Large intestine (tissue), 3 donors: ENCODE data around the gene HGS. TPM values are rescaled to one million over a fixed set of nuclear protein-coding genes. Genes with fewer than 3 reads are reported as not detected.
A peak's percentile ranks its signal among the peaks of the same experiment; 100 is the strongest.

Experiments
- DNase-seq, 2 donors: peaks; one replicate each; pipeline versions ENCODE4 v3.0.0 to v3.0.0-alpha.2; 2013
- H3K27ac ChIP-seq: one replicate; pipeline ENCODE4 v1.5.1; 2013; ENCODE audit warnings: low read length
- H3K27me3 ChIP-seq: 2 replicates; pipeline ENCODE4 v1.6.1; 2013; ENCODE audit warnings: low read length; ENCODE audit not compliant: control insufficient read depth, insufficient read depth
- H3K36me3 ChIP-seq: 2 replicates; pipeline ENCODE4 v1.6.1; 2013; ENCODE audit warnings: low read length; ENCODE audit not compliant: control insufficient read depth, insufficient read depth
- H3K4me1 ChIP-seq: one replicate; pipeline ENCODE4 v1.6.1; 2013; ENCODE audit warnings: low read length; ENCODE audit not compliant: control insufficient read depth, insufficient read depth
- H3K4me3 ChIP-seq: one replicate; pipeline ENCODE4 v1.5.1; 2013; ENCODE audit warnings: low read length
- H3K9me3 ChIP-seq: one replicate; pipeline ENCODE4 v1.6.1; 2013; ENCODE audit warnings: mild to moderate bottlenecking, low read depth, low read length, moderate library complexity; ENCODE audit not compliant: control insufficient read depth
- WGBS: methylation state at CpG from one replicate; pipeline ENCODE4 v1.1.5; 2013; ENCODE audit warnings: low lambda C conversion rate; ENCODE audit not compliant: insufficient coverage; 5-methylcytosine and 5-hydroxymethylcytosine counted together
- polyA plus RNA-seq: library from polyadenylated mRNA; unstranded; fragments of 120-200 nt; gene quantifications from one replicate; pipeline ENCODE4 v1.2.1, GENCODE V29; 2013

Gene HGS
- polyA plus RNA-seq, 1 donor, result 84.8 TPM

- Histone ChIP-seq H3K4me3 (peak overlapping the region; percentile 58), H3K4me1 (peaks cover 38% of the 10 kb centered on the region), H3K27me3 (peaks cover 5% of the 10 kb centered on the region), H3K27ac (peak overlapping the region; percentile 50), H3K9me3 (no peaks in the 10 kb centered on the region), H3K36me3 (peaks cover 25% of the 10 kb centered on the region)
- no peak for DNase-seq
- no CpG with 5 or more reads among the region's 41 CpGs for WGBS
Observed at GRCh38 chr17:81712468-81713003, 28.7 kb downstream of the HGS start.

GRCh38 chr17:81713004-81713555 lies 29.3 kb downstream of the HGS start:
- Histone ChIP-seq H3K27me3 (peaks cover 5% of the 10 kb centered on the region), H3K9me3 (no peaks in the 10 kb centered on the region), H3K36me3 (peaks cover 20% of the 10 kb centered on the region), H3K27ac (peak overlapping the region; percentile 50), H3K4me3 (peak overlapping the region; percentile 58), H3K4me1 (peaks cover 38% of the 10 kb centered on the region)
- no peak for DNase-seq
- no CpG with 5 or more reads among the region's 18 CpGs for WGBS

- H3K9me3 ChIP-seq, result no peaks in the 10 kb centered on the region
- peaks cover 5% of the 10 kb centered on the region for H3K27me3 ChIP-seq
- WGBS, result no CpG with 5 or more reads among the region's 36 CpGs
- DNase-seq, result peak; percentile 47 to 64
- peak overlapping the region; percentile 50 for H3K27ac ChIP-seq
- peaks cover 38% of the 10 kb centered on the region for H3K4me1 ChIP-seq
- H3K36me3 ChIP-seq, result peaks cover 20% of the 10 kb centered on the region
- H3K4me3 ChIP-seq, result peak overlapping the region; percentile 58
Observed at GRCh38 chr17:81713556-81714411, 30.0 kb downstream of the HGS start.

GRCh38 chr17:81714412-81715106 lies 30.7 kb downstream of the HGS start:
- Histone ChIP-seq H3K27ac (peak overlapping the region; percentile 50), H3K4me1 (peaks cover 38% of the 10 kb centered on the region), H3K9me3 (no peaks in the 10 kb centered on the region), H3K27me3 (peaks cover 5% of the 10 kb centered on the region), H3K36me3 (peaks cover 17% of the 10 kb centered on the region), H3K4me3 (peak overlapping the region; percentile 58)
- no CpG with 5 or more reads among the region's 39 CpGs for WGBS
- DNase-seq, result no peak

GRCh38 chr17:81715107-81715871 lies 31.5 kb downstream of the HGS start:
- DNase-seq, result no peak
- Histone ChIP-seq H3K4me1 (peaks cover 32% of the 10 kb centered on the region), H3K4me3 (no peak overlapping the region), H3K27ac (no peak overlapping the region), H3K27me3 (peaks cover 5% of the 10 kb centered on the region), H3K36me3 (peaks cover 21% of the 10 kb centered on the region), H3K9me3 (no peaks in the 10 kb centered on the region)
- WGBS, result no CpG with 5 or more reads among the region's 32 CpGs

GRCh38 chr17:81715872-81716673 lies 32.3 kb downstream of the HGS start:
- H3K9me3 ChIP-seq, result no peaks in the 10 kb centered on the region
- peaks cover 21% of the 10 kb centered on the region for H3K36me3 ChIP-seq
- H3K4me3 ChIP-seq, result no peak overlapping the region
- no CpG with 5 or more reads among the region's 43 CpGs for WGBS
- H3K27me3 ChIP-seq, result peaks cover 4% of the 10 kb centered on the region
- peaks cover 25% of the 10 kb centered on the region for H3K4me1 ChIP-seq
- DNase-seq, result no peak
- no peak overlapping the region for H3K27ac ChIP-seq

- Histone ChIP-seq H3K27ac (no peak overlapping the region), H3K4me1 (peaks cover 20% of the 10 kb centered on the region), H3K27me3 (no peaks in the 10 kb centered on the region), H3K36me3 (peaks cover 21% of the 10 kb centered on the region), H3K4me3 (no peak overlapping the region), H3K9me3 (no peaks in the 10 kb centered on the region)
- WGBS, result no CpG with 5 or more reads among the region's 12 CpGs
- no peak for DNase-seq
Observed at GRCh38 chr17:81716674-81716996, 32.8 kb downstream of the HGS start.

GRCh38 chr17:81717049-81717765 lies 33.4 kb downstream of the HGS start:
- Histone ChIP-seq H3K9me3 (no peaks in the 10 kb centered on the region), H3K4me1 (peaks cover 20% of the 10 kb centered on the region), H3K36me3 (peaks cover 21% of the 10 kb centered on the region), H3K4me3 (no peak overlapping the region), H3K27me3 (no peaks in the 10 kb centered on the region), H3K27ac (no peak overlapping the region)
- DNase-seq, result no peak
- no CpG with 5 or more reads among the region's 25 CpGs for WGBS

- no peak for DNase-seq
- Histone ChIP-seq H3K36me3 (peaks cover 21% of the 10 kb centered on the region), H3K27ac (no peak overlapping the region), H3K27me3 (no peaks in the 10 kb centered on the region), H3K4me1 (peaks cover 24% of the 10 kb centered on the region), H3K4me3 (no peak overlapping the region), H3K9me3 (no peaks in the 10 kb centered on the region)
- no CpG with 5 or more reads among the region's 9 CpGs for WGBS
Observed at GRCh38 chr17:81717766-81718089, 33.9 kb downstream of the HGS start.
